K562 (cell line): ENCODE data around the gene ANO10. TPM values are rescaled to one million over a fixed set of nuclear protein-coding genes. Genes with fewer than 3 reads are reported as not detected.
"Not testable (repeated sequence)": the region's sequence is repeated elsewhere in the genome, so short reads cannot be mapped to it uniquely, and the experiment has no call there.

ENCODE experiments used
- ATF1 ChIP-seq, 2 experiments: fragments of 450-650 bp in 1 of 2; IDR thresholded peaks; 2 replicates each; pipeline ENCODE4 v1.6.1; 2016; ENCODE audit warnings: missing compliant biosample characterization in 1 of 2, missing genetic modification characterization in 1 of 2
- CC2D1A ChIP-seq: fragments of 450-650 bp; IDR thresholded peaks from 2 replicates; pipeline ENCODE4 v1.6.1; 2017; ENCODE audit warnings: mild to moderate bottlenecking
- HDAC3 ChIP-seq: fragments of 450-650 bp; IDR thresholded peaks from 2 replicates; pipeline ENCODE4 v1.6.1; 2018; ENCODE audit warnings: borderline replicate concordance, mild to moderate bottlenecking, moderate library complexity; ENCODE audit not compliant: partially characterized antibody
- REST ChIP-seq, 2 experiments: fragments of 450-650 bp; formaldehyde crosslinking in 1 of 2; IDR thresholded peaks; 2 replicates each; pipeline versions ENCODE4 v1.4.0 to v1.6.1; 2014 to 2020; ENCODE audit warnings: mild to moderate bottlenecking in 2 of 2, borderline replicate concordance in 1 of 2, low read depth in 1 of 2
- ZNF24 ChIP-seq: fragments of 450-650 bp; IDR thresholded peaks from 2 replicates; pipeline ENCODE4 v1.6.1; 2016
- polyA plus RNA-seq, 8 experiments: library from polyadenylated mRNA; depleted of rRNA in 4 of 8; stranded (reverse) in 5 of 8; unstranded in 3 of 8; fragments of >200 nt; fragmentation: Nextera tagmentation in 2 of 8; fragmentation: Illumina TruSeq in 1 of 8; extraction: Ambion mirVana in 2 of 8; extraction: Trizol in 1 of 8; gene quantifications; 2 replicates each; pipeline versions ENCODE4 v1.2.1 to v1.2.3, GENCODE V29; 2011 to 2014; ENCODE audit warnings: inconsistent platforms in 1 of 8, missing spikeins in 1 of 8
- total RNA-seq, 7 experiments: library from RNA; depleted of rRNA in 6 of 7; stranded (reverse); fragments of >200 nt in 6 of 7; fragmentation: Illumina TruSeq in 2 of 7; extraction: Trizol in 2 of 7; gene quantifications; 2 replicates each; pipeline versions ENCODE4 v1.2.1 to v1.2.3, GENCODE V29; 2011 to 2021; ENCODE audit warnings: low replicate concordance in 1 of 7

Gene ANO10
- total and polyA plus RNA-seq, 9 of the 15 experiments (the other 6 are each of a cell fraction or from before 2014, with no cell fraction given): 6.4 to 46.0 (median 32.3) TPM

- peak; percentile 13 for TF ChIP-seq HDAC3
- TF ChIP-seq CC2D1A: peak; percentile 75
- not testable (repeated sequence) for TF ChIP-seq ATF1 (CRISPR knock-in tag; IDR thresholded peaks at IDR 0.05); REST (CRISPR knock-in tag; IDR thresholded peaks at IDR 0.05; ENCODE audit: low read depth)
- TF ChIP-seq ATF1 (tag; IDR thresholded peaks at IDR 0.05): peak; percentile 27; the same call in 1 of the 2 replicates
- peak; percentile 90 for TF ChIP-seq REST (IDR thresholded peaks at IDR 0.05; ENCODE audit: borderline replicate concordance)
- TF ChIP-seq ZNF24: peak; percentile 92
Measured at GRCh38 chr3:43544277-43544676, 77.5 kb downstream of the ANO10 start (continued).
